Measurements from ENCODE around the gene HTD2. TPM values are rescaled to one million over a fixed set of nuclear protein-coding genes. Genes with fewer than 3 reads are reported as not detected.

HTD2 gene
- total and polyA plus RNA-seq, 9 of the 15 experiments (the other 6 are each of a cell fraction or from before 2014, with no cell fraction given) = 1.8 to 22.8 (median 9.6) TPM

- TF ChIP-seq POLR2B (IDR thresholded peaks at IDR 0.05; ENCODE audit: low read depth, partially characterized antibody) (no peak), TCF15 (CRISPR knock-in tag; IDR thresholded peaks at IDR 0.05) (no peak), RBM39 (optimal IDR thresholded peaks at IDR 0.05; ENCODE audit: low read depth, low read length) (no peak), GABPB2 (CRISPR knock-in tag; conservative IDR thresholded peaks at IDR 0.05) (no peak)
These were observed 40.0 kb downstream of the HTD2 start (continued) for GRCh38 chr3:58346368-58346767.

- 93% methylated on average over 7 of the region's 7 CpGs for WGBS (ENCODE audit: insufficient coverage, low coverage, missing lambda C conversion rate)
- Histone ChIP-seq H3K4me3 (no peak overlapping the region), H3K27me3 (ENCODE audit: control insufficient read depth in 2 of 2, insufficient read depth in 2 of 2, low read length in 2 of 2) (no peaks in the 10 kb centered on the region), H3K27ac (ENCODE audit: extremely low read depth, low read depth, low read length) (no peak overlapping the region), H3K9me1 (ENCODE audit: control insufficient read depth, insufficient read depth, low read length) (no peaks in the 10 kb centered on the region), H4K20me1 (replicated peaks; ENCODE audit: control insufficient read depth, insufficient read depth, low read length) (no peaks in the 10 kb centered on the region; the same call in 1 of the 2 replicates), H3K9me3 (replicated peaks; ENCODE audit: control insufficient read depth, insufficient read depth, low read depth, low read length) (no peaks in the 10 kb centered on the region), H2AFZ (ENCODE audit: low read depth, low read length) (no peak overlapping the region), H3K9ac (ENCODE audit: insufficient read depth in 1 of 2, low read depth in 2 of 2, low read length in 2 of 2) (no peak overlapping the region), H3K36me3 (ENCODE audit: control insufficient read depth, insufficient read depth, low read length) (no peaks in the 10 kb centered on the region; the same call in 2 of the 3 replicates), H3K4me1 (replicated peaks in 1 of 2; ENCODE audit: control insufficient read depth in 2 of 2, insufficient read depth in 2 of 2, low read length in 2 of 2) (peaks cover 0 to 17% of the 10 kb centered on the region in 2 experiments; a peak in 3 of 5 replicates), H3K4me2 (ENCODE audit: insufficient read depth, low read length) (no peak overlapping the region), H3K79me2 (ENCODE audit: control insufficient read depth, insufficient read depth, low read length) (no peaks in the 10 kb centered on the region; the same call in 2 of the 3 replicates)
- TF ChIP-seq ZNF217 (CRISPR knock-in tag; IDR thresholded peaks at IDR 0.05) (no peak), FOXK1 (CRISPR knock-in tag; IDR thresholded peaks at IDR 0.05; ENCODE audit: borderline replicate concordance) (no peak), KDM5B (IDR thresholded peaks at IDR 0.05; ENCODE audit: insufficient replicate concordance, low read depth, low read length) (no peak), ARID3A (IDR thresholded peaks at IDR 0.05; ENCODE audit: borderline replicate concordance, low read depth, low read length) (no peak), PKNOX1 (IDR thresholded peaks at IDR 0.05) (no peak), ZBTB8A (IDR thresholded peaks at IDR 0.05; ENCODE audit: partially characterized antibody) (no peak), ZNF280A (IDR thresholded peaks at IDR 0.05; ENCODE audit: low read depth, partially characterized antibody) (no peak), BACH1 (tag; IDR thresholded peaks at IDR 0.05) (no peak), TFAM (CRISPR knock-in tag; conservative IDR thresholded peaks at IDR 0.05) (no peak), HDAC2 (IDR thresholded peaks at IDR 0.05) (no peak)
- no peak for ATAC-seq
- ChIA-PET POLR2A (interaction anchor here (1.2 kb wide), 1 partner anchor 14 kb away, joined by 4 read pairs; no protein-coding TSS in a partner anchor), CTCF (ENCODE audit: low intra/inter-chr PET ratio) (interaction anchor here (0.8 kb wide), 1 partner anchor 18 kb away, joined by 4 read pairs; no protein-coding TSS in a partner anchor)
- BruUV-seq (replicated peaks) = no TSS peak
- FAIRE-seq = no peak
- no peak for DNase-seq (ENCODE audit: extremely low read depth in 1 of 4, low spot score in 3 of 4)
- in situ Hi-C loops (cut with MboI) = no loop called here
- intact Hi-C loops (cut with micrococcal nuclease) = no loop called here
These were observed 41.7 kb downstream of the HTD2 start for GRCh38 chr3:58347984-58348383.

Measured in K562 (cell line).